Activated CD8-positive, alpha-beta memory T cell treated with anti-CD3 and anti-CD28 coated beads for 48 hours (primary cell): ENCODE data around the gene FOXD4L3.
"Not testable (repeated sequence)": the region's sequence is repeated elsewhere in the genome, so short reads cannot be mapped to it uniquely, and the experiment has no call there.

Experiments
- DNase-seq, 3 experiments: peaks; one replicate each; pipeline ENCODE4 v3.0.0-alpha.2; 2020; ENCODE audit warnings: low read depth in 2 of 3, low spot score in 2 of 3

The FOXD4L3 gene

GRCh38 chr9:68343992-68344391 lies 41.3 kb downstream of the FOXD4L3 start:
- DNase-seq, result not testable (repeated sequence)

- not testable (repeated sequence) for DNase-seq
Observed at GRCh38 chr9:68351689-68352088, 49.0 kb downstream of the FOXD4L3 start.
